ENCODE measurements around the gene PLPP4.

PLPP4 gene

DNA sequence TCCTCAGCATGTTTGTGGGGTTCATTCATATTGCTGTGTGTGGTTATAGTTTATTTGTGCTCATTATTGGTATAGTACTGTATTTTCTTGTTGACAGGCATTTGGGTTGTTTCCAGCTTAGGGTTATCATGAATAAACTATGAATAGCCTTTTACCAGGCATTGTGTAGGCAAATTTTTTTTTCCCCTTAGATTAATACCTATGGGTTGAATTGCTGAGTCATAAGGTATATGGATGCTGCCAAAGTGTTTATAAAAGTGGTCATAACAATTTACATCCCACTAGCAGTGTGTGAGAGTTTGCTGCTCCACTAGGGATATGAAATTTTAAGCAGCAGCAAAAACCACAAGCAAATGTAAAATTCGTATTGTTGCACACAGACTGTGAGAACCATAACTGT, 175.0 kb downstream of the PLPP4 start:
- Histone ChIP-seq H3K27ac (ENCODE audit: low read length) (no peak overlapping the region), H3K9ac (ENCODE audit: low read length) (no peak overlapping the region), H3K36me3 (replicated peaks; ENCODE audit: insufficient read depth, low read length) (no peaks in the 10 kb centered on the region), H3K4me2 (ENCODE audit: low read depth, low read length) (no peak overlapping the region), H3K27me3 (replicated peaks; ENCODE audit: insufficient read depth, low read length) (no peaks in the 10 kb centered on the region), H3F3A (ENCODE audit: insufficient read depth, low read length) (no peaks in the 10 kb centered on the region), H4K20me1 (ENCODE audit: insufficient read depth, low read length) (no peaks in the 10 kb centered on the region), H3K4me3 (ENCODE audit: low read length) (no peak overlapping the region), H3K9me3 (replicated peaks; ENCODE audit: insufficient read depth, low read length) (no peaks in the 10 kb centered on the region), H3K79me2 (ENCODE audit: low read length) (no peaks in the 10 kb centered on the region), H3K4me1 (ENCODE audit: low read length) (no peaks in the 10 kb centered on the region), H2AFZ (ENCODE audit: low read length) (no peak overlapping the region), H3K9me2 (replicated peaks; ENCODE audit: insufficient read depth, low read length) (no peaks in the 10 kb centered on the region)
- DNase-seq, result no peak
- TF ChIP-seq EZH2 (optimal IDR thresholded peaks at IDR 0.05; ENCODE audit: low read depth, low read length), result no peak
- TF ChIP-seq, protein P1, sequence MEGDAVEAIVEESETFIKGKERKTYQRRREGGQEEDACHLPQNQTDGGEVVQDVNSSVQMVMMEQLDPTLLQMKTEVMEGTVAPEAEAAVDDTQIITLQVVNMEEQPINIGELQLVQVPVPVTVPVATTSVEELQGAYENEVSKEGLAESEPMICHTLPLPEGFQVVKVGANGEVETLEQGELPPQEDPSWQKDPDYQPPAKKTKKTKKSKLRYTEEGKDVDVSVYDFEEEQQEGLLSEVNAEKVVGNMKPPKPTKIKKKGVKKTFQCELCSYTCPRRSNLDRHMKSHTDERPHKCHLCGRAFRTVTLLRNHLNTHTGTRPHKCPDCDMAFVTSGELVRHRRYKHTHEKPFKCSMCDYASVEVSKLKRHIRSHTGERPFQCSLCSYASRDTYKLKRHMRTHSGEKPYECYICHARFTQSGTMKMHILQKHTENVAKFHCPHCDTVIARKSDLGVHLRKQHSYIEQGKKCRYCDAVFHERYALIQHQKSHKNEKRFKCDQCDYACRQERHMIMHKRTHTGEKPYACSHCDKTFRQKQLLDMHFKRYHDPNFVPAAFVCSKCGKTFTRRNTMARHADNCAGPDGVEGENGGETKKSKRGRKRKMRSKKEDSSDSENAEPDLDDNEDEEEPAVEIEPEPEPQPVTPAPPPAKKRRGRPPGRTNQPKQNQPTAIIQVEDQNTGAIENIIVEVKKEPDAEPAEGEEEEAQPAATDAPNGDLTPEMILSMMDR (IDR thresholded peaks at IDR 0.05; ENCODE audit: low read length), result no peak
- TF ChIP-seq EZH2phosphoT487 (IDR thresholded peaks at IDR 0.05; ENCODE audit: low read length), result no peak

DNA sequence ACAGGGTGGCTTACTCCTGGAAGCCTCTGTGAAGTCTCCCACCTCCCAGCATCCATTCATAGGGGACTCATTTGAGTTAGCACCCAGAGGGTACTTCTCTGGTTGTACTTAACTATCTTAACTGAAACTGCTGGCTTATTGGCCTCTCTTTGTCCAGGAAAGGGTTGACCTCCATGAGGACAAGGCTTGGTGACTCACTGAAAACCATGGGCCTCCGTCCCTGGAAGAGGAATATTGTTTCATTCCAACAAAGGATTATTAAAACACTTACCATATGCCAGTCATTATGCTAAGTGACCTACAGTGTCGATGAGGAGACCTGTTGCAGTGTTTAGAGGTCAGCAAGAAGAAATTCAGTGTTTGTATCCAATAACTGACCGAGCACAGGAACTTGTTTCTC, 175.9 kb downstream of the PLPP4 start:
- H3K4me2 ChIP-seq (ENCODE audit: low read depth, low read length), result no peak overlapping the region
- no peaks in the 10 kb centered on the region for H3K9me3 ChIP-seq (replicated peaks; ENCODE audit: insufficient read depth, low read length)
- H3K27me3 ChIP-seq (replicated peaks; ENCODE audit: insufficient read depth, low read length), result no peaks in the 10 kb centered on the region
- H3K4me1 ChIP-seq (ENCODE audit: low read length), result no peaks in the 10 kb centered on the region
- no peaks in the 10 kb centered on the region for H3K36me3 ChIP-seq (replicated peaks; ENCODE audit: insufficient read depth, low read length)
- no peak for DNase-seq
- no peak overlapping the region for H3K27ac ChIP-seq (ENCODE audit: low read length)
- no peaks in the 10 kb centered on the region for H3K9me2 ChIP-seq (replicated peaks; ENCODE audit: insufficient read depth, low read length)
- H3F3A ChIP-seq (ENCODE audit: insufficient read depth, low read length), result no peaks in the 10 kb centered on the region
- no peaks in the 10 kb centered on the region for H3K79me2 ChIP-seq (ENCODE audit: low read length)
- no peak overlapping the region for H3K4me3 ChIP-seq (ENCODE audit: low read length)
- H4K20me1 ChIP-seq (ENCODE audit: insufficient read depth, low read length), result no peaks in the 10 kb centered on the region
- H2AFZ ChIP-seq (ENCODE audit: low read length), result no peak overlapping the region
- no peak overlapping the region for H3K9ac ChIP-seq (ENCODE audit: low read length)
- TF ChIP-seq EZH2phosphoT487 (IDR thresholded peaks at IDR 0.05; ENCODE audit: low read length) (no peak), EZH2 (optimal IDR thresholded peaks at IDR 0.05; ENCODE audit: low read depth, low read length) (no peak)
- TF ChIP-seq, protein P1 (IDR thresholded peaks at IDR 0.05; ENCODE audit: low read length), result no peak

DNA sequence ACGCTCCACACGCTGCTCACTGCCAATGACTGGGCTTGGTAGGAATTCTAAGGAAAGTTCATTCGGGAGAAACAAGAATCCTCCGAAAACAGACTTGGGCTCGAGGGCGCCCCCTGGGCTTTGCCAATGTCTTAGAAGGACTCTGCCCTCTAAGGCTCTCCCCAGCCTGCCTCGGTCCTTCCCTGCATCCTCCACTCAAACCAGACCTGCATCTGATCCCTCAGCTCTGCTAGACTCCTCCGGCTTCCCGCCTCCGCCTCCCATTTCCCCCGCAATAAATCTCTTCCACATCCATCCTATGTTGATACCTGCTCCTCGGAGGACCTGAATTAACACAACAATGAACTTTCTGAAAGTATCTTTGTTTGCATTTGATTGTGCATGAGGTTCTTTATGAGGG, 177.6 kb downstream of the PLPP4 start:
- H3K4me2 ChIP-seq (ENCODE audit: low read depth, low read length), result no peak overlapping the region
- no peak for DNase-seq
- no peak overlapping the region for H3K4me3 ChIP-seq (ENCODE audit: low read length)
- no peak for TF ChIP-seq EZH2 (optimal IDR thresholded peaks at IDR 0.05; ENCODE audit: low read depth, low read length)
- TF ChIP-seq EZH2phosphoT487 (IDR thresholded peaks at IDR 0.05; ENCODE audit: low read length), result no peak
- TF ChIP-seq, protein P1 (IDR thresholded peaks at IDR 0.05; ENCODE audit: low read length), result no peak
- no peaks in the 10 kb centered on the region for H3F3A ChIP-seq (ENCODE audit: insufficient read depth, low read length)
- H2AFZ ChIP-seq (ENCODE audit: low read length), result no peak overlapping the region
- H3K9me2 ChIP-seq (replicated peaks; ENCODE audit: insufficient read depth, low read length), result no peaks in the 10 kb centered on the region
- no peaks in the 10 kb centered on the region for H3K27me3 ChIP-seq (replicated peaks; ENCODE audit: insufficient read depth, low read length)
- H3K9me3 ChIP-seq (replicated peaks; ENCODE audit: insufficient read depth, low read length), result no peaks in the 10 kb centered on the region
- no peak overlapping the region for H3K27ac ChIP-seq (ENCODE audit: low read length)
- H3K79me2 ChIP-seq (ENCODE audit: low read length), result no peaks in the 10 kb centered on the region
- no peaks in the 10 kb centered on the region for H3K36me3 ChIP-seq (replicated peaks; ENCODE audit: insufficient read depth, low read length)
- H4K20me1 ChIP-seq (ENCODE audit: insufficient read depth, low read length), result no peaks in the 10 kb centered on the region
- H3K9ac ChIP-seq (ENCODE audit: low read length), result no peak overlapping the region
- no peaks in the 10 kb centered on the region for H3K4me1 ChIP-seq (ENCODE audit: low read length)

All from MM.1S (cell line).